ENCODE measurements around the gene FMN1. TPM values are rescaled to one million over a fixed set of nuclear protein-coding genes. Genes with fewer than 3 reads are reported as not detected.

Gene FMN1
- total RNA-seq, 1 donor from 2014 or later: 4.2 TPM

- no peak for DNase-seq (ENCODE audit: extremely low spot score, unreplicated experiment)
- Mint-ChIP-seq H3K27ac (ENCODE audit: unreplicated experiment) (no peak overlapping the region), H3K9me3 (ENCODE audit: unreplicated experiment) (no peaks in the 10 kb centered on the region), H3K4me1 (ENCODE audit: unreplicated experiment) (peaks cover 9% of the 10 kb centered on the region), H3K36me3 (ENCODE audit: unreplicated experiment) (no peaks in the 10 kb centered on the region), H3K27me3 (ENCODE audit: unreplicated experiment) (peaks cover 3% of the 10 kb centered on the region), H3K4me3 (ENCODE audit: unreplicated experiment) (no peak overlapping the region)
- TF ChIP-seq, protein P1, sequence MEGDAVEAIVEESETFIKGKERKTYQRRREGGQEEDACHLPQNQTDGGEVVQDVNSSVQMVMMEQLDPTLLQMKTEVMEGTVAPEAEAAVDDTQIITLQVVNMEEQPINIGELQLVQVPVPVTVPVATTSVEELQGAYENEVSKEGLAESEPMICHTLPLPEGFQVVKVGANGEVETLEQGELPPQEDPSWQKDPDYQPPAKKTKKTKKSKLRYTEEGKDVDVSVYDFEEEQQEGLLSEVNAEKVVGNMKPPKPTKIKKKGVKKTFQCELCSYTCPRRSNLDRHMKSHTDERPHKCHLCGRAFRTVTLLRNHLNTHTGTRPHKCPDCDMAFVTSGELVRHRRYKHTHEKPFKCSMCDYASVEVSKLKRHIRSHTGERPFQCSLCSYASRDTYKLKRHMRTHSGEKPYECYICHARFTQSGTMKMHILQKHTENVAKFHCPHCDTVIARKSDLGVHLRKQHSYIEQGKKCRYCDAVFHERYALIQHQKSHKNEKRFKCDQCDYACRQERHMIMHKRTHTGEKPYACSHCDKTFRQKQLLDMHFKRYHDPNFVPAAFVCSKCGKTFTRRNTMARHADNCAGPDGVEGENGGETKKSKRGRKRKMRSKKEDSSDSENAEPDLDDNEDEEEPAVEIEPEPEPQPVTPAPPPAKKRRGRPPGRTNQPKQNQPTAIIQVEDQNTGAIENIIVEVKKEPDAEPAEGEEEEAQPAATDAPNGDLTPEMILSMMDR (IDR thresholded peaks at IDR 0.05): no peak
These were observed 11.9 kb upstream of the FMN1 start for GRCh38 chr15:33206366-33206765.

GRCh38 chr15:33204926-33205325, 10.4 kb upstream of the FMN1 start:
- TF ChIP-seq, protein P1 (IDR thresholded peaks at IDR 0.05): no peak
- H3K4me3 Mint-ChIP-seq (ENCODE audit: unreplicated experiment): no peak overlapping the region
- no peak for DNase-seq (ENCODE audit: extremely low spot score, unreplicated experiment)
- H3K27me3 Mint-ChIP-seq (ENCODE audit: unreplicated experiment): peaks cover 3% of the 10 kb centered on the region
- no peak overlapping the region for H3K27ac Mint-ChIP-seq (ENCODE audit: unreplicated experiment)
- peaks cover 16% of the 10 kb centered on the region for H3K4me1 Mint-ChIP-seq (ENCODE audit: unreplicated experiment)
- H3K9me3 Mint-ChIP-seq (ENCODE audit: unreplicated experiment): no peaks in the 10 kb centered on the region
- no peaks in the 10 kb centered on the region for H3K36me3 Mint-ChIP-seq (ENCODE audit: unreplicated experiment)

GRCh38 chr15:33204087-33204486, 9.6 kb upstream of the FMN1 start:
- Mint-ChIP-seq H3K36me3 (ENCODE audit: unreplicated experiment) (no peaks in the 10 kb centered on the region), H3K27me3 (ENCODE audit: unreplicated experiment) (peaks cover 3% of the 10 kb centered on the region), H3K4me1 (ENCODE audit: unreplicated experiment) (peaks cover 16% of the 10 kb centered on the region), H3K27ac (ENCODE audit: unreplicated experiment) (no peak overlapping the region), H3K4me3 (ENCODE audit: unreplicated experiment) (no peak overlapping the region), H3K9me3 (ENCODE audit: unreplicated experiment) (no peaks in the 10 kb centered on the region)
- DNase-seq (ENCODE audit: extremely low spot score, unreplicated experiment): no peak
- TF ChIP-seq, protein P1 (IDR thresholded peaks at IDR 0.05): no peak

GRCh38 chr15:33201491-33202231, 7.1 kb upstream of the FMN1 start:
- Mint-ChIP-seq H3K9me3 (ENCODE audit: unreplicated experiment) (no peaks in the 10 kb centered on the region), H3K4me1 (ENCODE audit: unreplicated experiment) (peaks cover 16% of the 10 kb centered on the region), H3K36me3 (ENCODE audit: unreplicated experiment) (no peaks in the 10 kb centered on the region), H3K4me3 (ENCODE audit: unreplicated experiment) (peak overlapping the region; percentile 62), H3K27ac (ENCODE audit: unreplicated experiment) (peak overlapping the region; percentile 53), H3K27me3 (ENCODE audit: unreplicated experiment) (peaks cover 3% of the 10 kb centered on the region)
- DNase-seq (ENCODE audit: extremely low spot score, unreplicated experiment): no peak
- TF ChIP-seq, protein P1 (IDR thresholded peaks at IDR 0.05): peak; percentile 24

DNA sequence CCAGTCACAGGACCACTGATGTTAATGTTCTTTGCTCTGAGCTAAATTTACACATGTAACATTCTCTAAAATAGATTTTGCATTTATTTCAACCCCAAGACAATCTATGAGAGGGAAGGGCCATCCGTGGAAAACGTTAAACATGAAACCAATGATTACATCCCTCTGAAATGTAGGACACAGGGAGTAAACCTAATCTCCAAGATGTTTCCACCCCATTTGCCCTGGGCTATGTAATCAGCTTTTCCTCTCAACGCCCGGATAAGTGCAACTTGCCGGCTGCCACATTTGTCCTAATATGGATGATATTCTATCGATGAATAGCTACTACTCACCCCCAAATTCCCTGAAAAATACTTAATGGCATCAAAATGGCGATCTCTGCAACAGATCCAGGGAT, 6.4 kb upstream of the FMN1 start:
- Mint-ChIP-seq H3K27me3 (ENCODE audit: unreplicated experiment) (peaks cover 3% of the 10 kb centered on the region), H3K36me3 (ENCODE audit: unreplicated experiment) (no peaks in the 10 kb centered on the region), H3K9me3 (ENCODE audit: unreplicated experiment) (no peaks in the 10 kb centered on the region), H3K4me1 (ENCODE audit: unreplicated experiment) (peaks cover 16% of the 10 kb centered on the region), H3K4me3 (ENCODE audit: unreplicated experiment) (no peak overlapping the region), H3K27ac (ENCODE audit: unreplicated experiment) (no peak overlapping the region)
- DNase-seq (ENCODE audit: extremely low spot score, unreplicated experiment): no peak
- TF ChIP-seq, protein P1 (IDR thresholded peaks at IDR 0.05): no peak

Measured in osteocyte (in vitro differentiated cells).